Measurements from ENCODE around the gene TUSC2.

DNA sequence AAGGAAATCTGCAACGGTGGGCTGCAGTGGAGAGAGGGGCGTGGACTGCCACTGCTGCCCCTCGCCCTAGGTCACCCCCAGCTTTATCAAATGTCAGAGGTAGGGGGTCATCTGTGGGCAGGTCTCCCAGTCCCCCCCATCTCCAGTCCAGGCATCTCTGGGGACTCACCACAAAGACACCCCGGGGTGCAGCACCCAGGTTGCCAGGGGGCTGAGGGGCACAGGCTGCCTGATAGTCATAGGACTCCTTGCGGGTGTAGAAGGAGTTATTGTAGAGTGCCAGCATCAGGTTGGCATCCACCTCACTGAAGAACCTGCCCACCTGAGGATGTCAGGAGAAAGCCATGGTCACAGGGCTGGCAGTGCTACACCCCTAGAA is 37.8 kb upstream of the TUSC2 start:
- TF ChIP-seq, protein P1, sequence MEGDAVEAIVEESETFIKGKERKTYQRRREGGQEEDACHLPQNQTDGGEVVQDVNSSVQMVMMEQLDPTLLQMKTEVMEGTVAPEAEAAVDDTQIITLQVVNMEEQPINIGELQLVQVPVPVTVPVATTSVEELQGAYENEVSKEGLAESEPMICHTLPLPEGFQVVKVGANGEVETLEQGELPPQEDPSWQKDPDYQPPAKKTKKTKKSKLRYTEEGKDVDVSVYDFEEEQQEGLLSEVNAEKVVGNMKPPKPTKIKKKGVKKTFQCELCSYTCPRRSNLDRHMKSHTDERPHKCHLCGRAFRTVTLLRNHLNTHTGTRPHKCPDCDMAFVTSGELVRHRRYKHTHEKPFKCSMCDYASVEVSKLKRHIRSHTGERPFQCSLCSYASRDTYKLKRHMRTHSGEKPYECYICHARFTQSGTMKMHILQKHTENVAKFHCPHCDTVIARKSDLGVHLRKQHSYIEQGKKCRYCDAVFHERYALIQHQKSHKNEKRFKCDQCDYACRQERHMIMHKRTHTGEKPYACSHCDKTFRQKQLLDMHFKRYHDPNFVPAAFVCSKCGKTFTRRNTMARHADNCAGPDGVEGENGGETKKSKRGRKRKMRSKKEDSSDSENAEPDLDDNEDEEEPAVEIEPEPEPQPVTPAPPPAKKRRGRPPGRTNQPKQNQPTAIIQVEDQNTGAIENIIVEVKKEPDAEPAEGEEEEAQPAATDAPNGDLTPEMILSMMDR (IDR thresholded peaks at IDR 0.05), result no peak; the same call in 1 of the 2 replicates
- no peak for TF ChIP-seq ZFX (IDR thresholded peaks at IDR 0.05; ENCODE audit: borderline replicate concordance)
